ENCODE measurements around the gene ERC1. TPM values are rescaled to one million over a fixed set of nuclear protein-coding genes. Genes with fewer than 3 reads are reported as not detected.
"Not testable (repeated sequence)": the region's sequence is repeated elsewhere in the genome, so short reads cannot be mapped to it uniquely, and the experiment has no call there.

The ERC1 gene
- total and polyA plus RNA-seq, 8 donors: 34.9 to 64.9 (median 40.8) TPM

DNA sequence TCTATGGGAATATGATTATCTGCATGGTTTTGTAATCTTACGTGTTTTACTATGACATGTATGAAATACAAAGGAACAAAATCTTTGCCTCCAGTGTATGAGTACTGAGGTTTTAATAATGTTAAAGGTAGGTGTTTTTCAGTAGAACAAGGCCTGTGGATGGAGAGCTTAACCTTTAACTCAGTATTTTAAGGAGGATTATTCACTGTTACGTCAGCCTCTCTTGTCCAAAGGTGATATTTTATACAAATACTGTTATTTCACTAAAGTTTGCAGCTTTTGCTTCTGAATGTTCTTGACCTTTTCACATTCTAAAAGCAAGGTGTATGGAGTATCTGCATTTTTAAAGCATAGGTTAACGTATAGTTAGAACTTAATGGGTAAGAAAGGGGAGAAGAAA is 195.3 kb downstream of the ERC1 start:
- no peak for TF ChIP-seq CTCF (IDR thresholded peaks at IDR 0.05)
- ATAC-seq (no peak), DNase-seq (no peak)
- no peak overlapping the region for H3K27ac ChIP-seq
- intact Hi-C loops (cut with DNase I): no loop called here
- H3K4me3 ChIP-seq: no peak overlapping the region
- H3K36me3 ChIP-seq: peaks cover 4 to 34% of the 10 kb centered on the region in 2 donors
- H3K27me3 ChIP-seq: no peaks in the 10 kb centered on the region
- H3K4me1 ChIP-seq: no peaks in the 10 kb centered on the region
- H3K9me3 ChIP-seq: no peaks in the 10 kb centered on the region

DNA sequence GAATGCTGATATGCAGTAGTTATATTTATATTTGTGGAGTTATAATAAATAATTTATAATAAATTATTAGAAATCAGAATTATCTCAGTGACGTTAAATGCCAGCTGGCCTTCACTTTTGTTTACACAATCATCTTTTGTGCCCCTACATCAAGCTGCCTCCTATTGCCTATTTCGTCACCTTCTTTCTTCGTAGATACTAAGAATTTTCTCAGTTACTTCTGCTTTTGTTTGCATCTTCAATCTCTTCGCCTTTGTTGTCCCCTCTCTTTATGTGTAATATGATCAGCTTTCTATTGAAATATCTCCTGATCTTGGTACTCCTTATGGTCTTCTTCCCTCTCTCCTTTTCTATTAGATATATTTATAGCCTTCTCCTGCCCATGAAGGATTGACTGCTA is 197.0 kb downstream of the ERC1 start:
- TF ChIP-seq CTCF (IDR thresholded peaks at IDR 0.05): no peak
- H3K9me3 ChIP-seq: no peaks in the 10 kb centered on the region
- no peak overlapping the region for H3K4me3 ChIP-seq
- ATAC-seq: no peak
- peaks cover 0 to 34% of the 10 kb centered on the region in 2 donors for H3K36me3 ChIP-seq
- no peaks in the 10 kb centered on the region for H3K4me1 ChIP-seq
- no peak overlapping the region for H3K27ac ChIP-seq
- H3K27me3 ChIP-seq: no peaks in the 10 kb centered on the region
- DNase-seq: no peak
- intact Hi-C loops (cut with DNase I): no loop called here

- intact Hi-C loops (cut with DNase I): no loop called here
- Histone ChIP-seq H3K9me3 (no peaks in the 10 kb centered on the region), H3K4me1 (no peaks in the 10 kb centered on the region), H3K4me3 (no peak overlapping the region), H3K36me3 (peaks cover 0 to 23% of the 10 kb centered on the region in 2 donors), H3K27ac (no peak overlapping the region), H3K27me3 (no peaks in the 10 kb centered on the region)
- TF ChIP-seq CTCF (IDR thresholded peaks at IDR 0.05): no peak
- ATAC-seq: no peak
- DNase-seq: no peak
These were observed 198.1 kb downstream of the ERC1 start for GRCh38 chr12:1189163-1189562.

- no peak overlapping the region for H3K27ac ChIP-seq
- H3K4me3 ChIP-seq: no peak overlapping the region
- ATAC-seq (no peak), DNase-seq (no peak)
- H3K27me3 ChIP-seq: no peaks in the 10 kb centered on the region
- intact Hi-C loops (cut with DNase I): no loop called here
- H3K36me3 ChIP-seq: peaks cover 0 to 16% of the 10 kb centered on the region in 2 donors
- no peaks in the 10 kb centered on the region for H3K4me1 ChIP-seq
- peaks cover 0 to 8% of the 10 kb centered on the region in 2 donors for H3K9me3 ChIP-seq
- TF ChIP-seq CTCF (IDR thresholded peaks at IDR 0.05): no peak
These were observed 204.5 kb downstream of the ERC1 start for GRCh38 chr12:1195513-1195912.

DNA sequence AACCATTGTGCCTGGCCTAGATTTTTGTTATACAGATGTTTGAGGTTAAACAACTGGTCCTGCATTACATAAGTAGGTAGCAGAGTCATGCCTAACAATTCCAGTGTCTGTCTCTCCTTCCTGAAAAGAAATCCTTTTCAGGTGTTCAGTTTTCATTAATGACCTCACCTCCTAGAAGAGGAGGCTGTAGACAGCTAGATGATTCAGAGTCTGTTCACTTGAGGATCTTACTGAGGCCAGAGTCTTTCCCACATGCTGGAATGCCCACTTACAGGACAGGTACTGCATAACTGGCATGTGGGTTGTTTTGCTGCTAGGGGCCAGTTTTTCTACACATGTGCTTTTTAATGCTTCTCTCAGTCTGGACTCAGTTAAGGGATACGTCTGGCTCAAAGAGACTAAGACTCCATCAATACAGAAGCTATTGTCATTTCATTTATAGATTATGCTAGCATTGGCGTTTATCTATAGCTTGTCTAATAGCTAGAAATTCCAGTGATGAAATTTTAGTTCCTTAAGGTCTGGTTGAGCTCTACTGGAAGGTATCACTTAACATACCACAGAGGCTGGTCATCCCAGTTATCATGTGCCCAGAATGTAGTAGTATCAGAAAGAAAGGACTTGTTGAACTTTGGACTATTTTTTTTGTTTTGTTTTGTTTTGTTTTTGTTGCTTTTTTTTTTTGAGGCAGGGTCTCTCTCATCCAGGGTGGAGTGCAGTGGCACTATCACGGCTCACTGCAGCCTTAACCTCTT is 206.4 kb downstream of the ERC1 start:
- ATAC-seq: peak; percentile 74
- intact Hi-C loops (cut with DNase I): no loop called here
- H3K9me3 ChIP-seq: peaks cover 0 to 8% of the 10 kb centered on the region in 2 donors
- no peak overlapping the region for H3K27ac ChIP-seq
- no peak for TF ChIP-seq CTCF (IDR thresholded peaks at IDR 0.05)
- H3K4me1 ChIP-seq: no peaks in the 10 kb centered on the region
- no peaks in the 10 kb centered on the region for H3K27me3 ChIP-seq
- peaks cover 0 to 16% of the 10 kb centered on the region in 2 donors for H3K36me3 ChIP-seq
- H3K4me3 ChIP-seq: no peak overlapping the region
- no peak for DNase-seq

DNA sequence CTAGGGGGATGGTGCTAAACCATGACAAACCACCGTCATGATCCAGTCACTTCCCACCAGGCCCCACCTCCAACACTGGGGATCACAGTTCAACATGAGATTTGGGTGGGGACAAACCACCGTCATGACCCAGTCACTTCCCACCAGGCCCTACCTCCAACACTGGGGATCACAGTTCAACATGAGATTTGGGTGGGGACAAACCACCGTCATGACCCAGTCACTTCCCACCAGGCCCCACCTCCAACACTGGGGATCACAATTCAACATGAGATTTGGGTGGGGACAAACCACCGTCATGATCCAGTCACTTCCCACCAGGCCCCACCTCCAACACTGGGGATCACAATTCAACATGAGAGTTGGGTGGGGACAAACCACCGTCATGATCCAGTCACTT is 207.8 kb downstream of the ERC1 start:
- H3K9me3 ChIP-seq; ATAC-seq; DNase-seq; H3K4me3 ChIP-seq; H3K27me3 ChIP-seq; H3K27ac ChIP-seq; intact Hi-C loops (cut with DNase I); H3K4me1 ChIP-seq: not testable (repeated sequence)
- H3K36me3 ChIP-seq: peaks cover 0 to 16% of the 10 kb centered on the region in 2 donors
